ENCODE measurements around the gene CLPTM1L. TPM values are rescaled to one million over a fixed set of nuclear protein-coding genes. Genes with fewer than 3 reads are reported as not detected.
"Not testable (repeated sequence)": the region's sequence is repeated elsewhere in the genome, so short reads cannot be mapped to it uniquely, and the experiment has no call there.

Gene CLPTM1L
- total RNA-seq, 1 donor from 2014 or later = 83.2 TPM

DNA sequence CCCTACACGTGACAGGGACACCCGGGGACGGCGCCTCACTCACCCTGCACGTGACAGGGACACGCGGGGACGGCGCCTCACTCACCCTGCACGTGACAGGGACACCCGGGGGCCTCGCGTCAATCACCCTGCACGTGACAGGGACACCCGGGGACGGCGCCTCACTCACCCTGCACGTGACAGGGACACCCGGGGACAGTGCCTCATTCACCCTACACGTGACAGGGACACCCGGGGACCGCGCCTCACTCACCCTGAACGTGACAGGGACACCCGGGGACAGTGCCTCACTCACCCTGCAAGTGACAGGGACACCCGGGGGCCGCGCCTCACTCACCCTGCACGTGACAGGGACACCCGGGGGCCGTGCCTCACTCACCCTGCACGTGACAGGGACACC, 55.3 kb downstream of the CLPTM1L start:
- DNase-seq (ENCODE audit: low spot score) = not testable (repeated sequence)

DNA sequence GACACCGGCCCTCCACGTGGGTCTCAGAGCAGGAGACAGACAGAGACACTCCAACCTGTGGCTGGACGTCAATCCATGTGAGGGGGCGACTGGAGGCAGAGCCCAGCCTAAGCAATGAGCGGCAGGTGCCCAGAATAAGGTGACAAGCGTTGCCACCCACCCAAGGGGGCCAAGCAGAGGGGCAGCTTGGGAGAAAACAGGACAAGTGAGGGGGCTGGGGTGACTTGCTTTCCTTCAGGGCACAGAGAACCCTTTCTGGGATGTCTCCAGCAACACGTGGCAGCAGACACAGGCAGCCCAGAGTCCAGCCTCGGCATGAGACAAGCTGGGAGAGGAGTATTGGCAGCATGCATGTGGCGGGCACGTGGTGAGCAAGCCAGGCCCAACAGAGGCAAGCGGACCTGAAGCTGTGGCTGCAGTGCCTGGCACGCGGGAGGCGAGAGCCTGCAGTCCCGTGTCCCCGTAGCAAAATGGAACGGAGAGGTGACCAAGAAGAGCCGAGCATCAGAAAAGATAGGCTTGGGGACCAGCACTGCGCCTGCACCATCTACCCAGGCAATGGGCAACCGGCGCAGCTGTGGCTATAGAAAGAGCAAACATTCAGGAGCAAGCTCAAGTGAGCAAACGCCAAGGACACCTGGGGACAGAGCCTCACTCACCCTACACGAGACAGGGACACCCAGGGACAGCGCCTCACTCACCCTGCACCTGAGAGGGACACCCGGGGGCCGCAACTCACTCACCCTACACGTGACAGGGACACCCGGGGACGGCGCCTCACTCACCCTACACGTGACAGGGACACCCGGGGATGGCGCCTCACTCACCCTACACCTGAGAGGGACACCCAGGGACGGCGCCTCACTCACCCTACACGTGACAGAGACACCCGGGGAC, 56.2 kb downstream of the CLPTM1L start:
- no peak for DNase-seq (ENCODE audit: low spot score)

DNA sequence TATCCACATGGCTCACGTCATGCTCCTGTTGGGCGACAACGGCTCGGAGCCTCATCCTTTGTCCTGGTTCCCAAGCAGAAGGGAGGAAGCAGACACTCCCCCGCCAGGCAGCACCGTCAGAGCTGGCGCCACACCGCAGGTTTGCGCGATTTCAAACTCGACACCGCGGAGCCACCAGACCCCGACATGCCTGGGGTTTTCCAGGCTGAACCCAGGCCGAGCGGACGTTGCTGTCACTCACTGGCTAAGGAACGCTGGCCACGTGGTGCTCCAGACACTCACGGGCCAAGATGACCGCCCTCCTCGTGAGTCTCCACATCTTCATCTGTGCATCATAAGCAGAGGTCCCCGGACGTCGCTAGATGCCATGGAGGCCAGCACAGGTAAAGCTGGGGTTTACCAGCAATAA, 59.0 kb downstream of the CLPTM1L start:
- no peak for DNase-seq (ENCODE audit: low spot score)

DNA sequence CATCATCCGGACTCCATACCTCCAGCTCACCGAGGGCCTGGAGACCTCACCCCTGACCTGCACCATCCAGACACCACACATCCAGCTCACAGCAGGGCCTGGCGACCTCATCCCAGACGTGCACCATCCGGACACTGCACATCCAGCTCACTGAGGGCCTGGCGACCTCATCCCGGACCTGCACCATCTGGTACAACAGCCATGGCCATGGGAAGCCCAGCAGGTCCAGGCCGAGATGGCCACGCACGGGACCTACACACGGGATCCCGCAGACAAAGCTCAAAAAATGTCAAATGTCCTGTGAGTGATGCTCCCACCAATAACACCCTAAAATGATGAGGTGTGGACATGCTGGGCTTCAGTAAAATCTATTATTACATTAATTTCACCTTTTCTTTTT, 59.8 kb downstream of the CLPTM1L start:
- no peak for DNase-seq (ENCODE audit: low spot score)

DNA sequence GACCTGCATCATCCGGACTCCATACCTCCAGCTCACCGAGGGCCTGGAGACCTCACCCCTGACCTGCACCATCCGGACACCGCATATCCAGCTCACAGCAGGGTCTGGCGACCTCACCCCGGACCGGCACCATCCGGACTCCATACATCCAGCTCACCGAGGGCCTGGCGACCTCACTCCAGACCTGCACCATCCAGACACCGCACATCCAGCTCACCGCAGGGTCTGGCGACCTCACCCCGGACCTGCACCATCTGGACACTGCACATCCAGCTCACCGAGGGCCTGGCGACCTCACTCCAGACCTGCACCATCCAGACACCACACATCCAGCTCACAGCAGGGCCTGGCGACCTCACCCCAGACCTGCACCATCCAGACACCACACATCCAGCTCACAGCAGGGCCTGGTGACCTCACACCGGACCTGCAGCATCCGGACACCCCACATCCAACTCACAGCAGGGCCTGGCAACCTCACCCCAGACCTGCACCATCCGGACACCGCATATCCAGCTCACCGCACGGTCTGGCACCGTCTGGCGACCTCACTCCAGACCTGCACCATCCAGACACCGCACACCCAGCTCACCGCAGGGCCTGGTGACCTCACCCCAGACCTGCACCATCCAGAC, 60.4 kb downstream of the CLPTM1L start:
- DNase-seq (ENCODE audit: low spot score) = not testable (repeated sequence)

DNA sequence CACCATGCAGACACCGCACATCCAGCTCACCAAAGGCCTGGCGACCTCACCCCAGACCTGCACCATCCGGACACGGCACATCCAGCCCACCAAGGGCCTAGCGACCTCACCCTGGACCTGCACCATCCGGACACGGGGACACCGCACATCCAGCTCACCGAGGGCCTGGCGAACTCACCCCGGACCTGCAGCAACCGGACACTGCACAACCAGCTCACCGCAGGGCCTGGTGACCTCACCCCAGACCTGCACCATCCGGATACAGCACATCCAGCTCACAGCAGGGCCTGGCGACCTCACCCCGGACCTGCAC, 61.2 kb downstream of the CLPTM1L start:
- DNase-seq (ENCODE audit: low spot score) = not testable (repeated sequence)

DNA sequence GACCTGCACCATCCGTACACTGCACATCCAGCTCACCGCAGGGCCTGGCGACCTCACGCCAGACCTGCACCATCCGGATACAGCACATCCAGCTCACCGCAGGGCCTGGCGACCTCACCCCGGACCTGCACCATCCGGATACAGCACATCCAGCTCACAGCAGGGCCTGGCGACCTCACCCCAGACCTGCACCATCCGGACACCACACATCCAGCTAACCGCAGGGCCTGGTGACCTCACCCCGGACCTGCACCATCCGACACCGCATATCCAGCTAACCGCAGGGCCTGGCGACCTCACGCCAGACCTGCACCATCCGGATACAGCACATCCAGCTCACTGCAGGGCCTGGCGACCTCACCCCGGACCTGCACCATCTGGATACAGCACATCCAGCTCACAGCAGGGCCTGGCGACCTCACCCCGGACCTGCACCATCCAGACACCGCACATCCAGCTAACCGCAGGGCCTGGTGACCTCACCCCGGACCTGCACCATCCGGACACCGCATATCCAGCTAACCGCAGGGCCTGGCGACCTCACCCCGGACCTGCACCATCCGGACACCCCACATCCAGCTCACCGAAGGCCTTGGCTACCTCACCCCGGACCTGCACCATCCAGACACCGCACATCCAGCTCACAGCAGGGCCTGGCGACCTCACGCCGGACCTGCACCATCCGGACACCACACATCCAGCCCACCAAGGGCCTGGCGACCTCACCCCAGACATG, 61.7 kb downstream of the CLPTM1L start:
- DNase-seq (ENCODE audit: low spot score) = not testable (repeated sequence)

DNA sequence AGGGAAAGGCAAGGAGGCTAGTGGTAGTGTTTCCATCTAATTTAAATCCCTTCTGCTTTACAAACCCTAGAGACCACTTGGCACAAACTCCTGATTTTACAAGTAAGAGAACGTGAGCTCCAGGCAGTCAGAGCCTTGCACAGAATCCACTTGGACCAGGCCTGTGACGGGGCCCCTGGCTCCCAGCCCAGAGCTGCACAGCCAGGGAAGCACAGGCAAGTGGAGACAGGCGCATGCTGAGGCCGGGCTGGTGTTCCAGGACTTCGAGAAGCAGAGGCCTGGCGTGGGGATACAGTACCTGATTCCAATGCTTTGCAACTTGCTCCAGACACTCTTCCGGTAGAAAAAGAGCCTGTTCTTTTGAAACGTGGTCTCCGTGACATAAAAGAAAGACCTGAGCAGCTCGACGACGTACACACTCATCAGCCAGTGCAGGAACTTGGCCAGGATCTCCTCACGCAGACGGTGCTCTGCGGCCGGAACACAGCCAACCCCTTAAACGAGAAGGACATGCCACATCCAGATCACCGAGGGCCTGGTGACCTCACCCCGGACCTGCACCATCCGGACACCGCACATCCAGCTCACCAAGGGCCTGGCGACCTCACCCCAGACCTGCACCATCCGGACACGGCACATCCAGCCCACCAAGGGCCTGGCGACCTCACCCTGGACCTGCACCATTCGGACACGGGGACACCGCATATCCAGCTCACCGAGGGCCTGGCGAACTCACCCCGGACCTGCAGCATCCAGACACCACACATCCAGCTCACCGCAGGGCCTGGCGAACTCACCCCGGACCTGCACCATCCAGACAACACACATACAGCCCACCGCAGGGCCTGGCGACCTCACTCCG, 62.5 kb downstream of the CLPTM1L start:
- no peak for DNase-seq (ENCODE audit: low spot score)

DNA sequence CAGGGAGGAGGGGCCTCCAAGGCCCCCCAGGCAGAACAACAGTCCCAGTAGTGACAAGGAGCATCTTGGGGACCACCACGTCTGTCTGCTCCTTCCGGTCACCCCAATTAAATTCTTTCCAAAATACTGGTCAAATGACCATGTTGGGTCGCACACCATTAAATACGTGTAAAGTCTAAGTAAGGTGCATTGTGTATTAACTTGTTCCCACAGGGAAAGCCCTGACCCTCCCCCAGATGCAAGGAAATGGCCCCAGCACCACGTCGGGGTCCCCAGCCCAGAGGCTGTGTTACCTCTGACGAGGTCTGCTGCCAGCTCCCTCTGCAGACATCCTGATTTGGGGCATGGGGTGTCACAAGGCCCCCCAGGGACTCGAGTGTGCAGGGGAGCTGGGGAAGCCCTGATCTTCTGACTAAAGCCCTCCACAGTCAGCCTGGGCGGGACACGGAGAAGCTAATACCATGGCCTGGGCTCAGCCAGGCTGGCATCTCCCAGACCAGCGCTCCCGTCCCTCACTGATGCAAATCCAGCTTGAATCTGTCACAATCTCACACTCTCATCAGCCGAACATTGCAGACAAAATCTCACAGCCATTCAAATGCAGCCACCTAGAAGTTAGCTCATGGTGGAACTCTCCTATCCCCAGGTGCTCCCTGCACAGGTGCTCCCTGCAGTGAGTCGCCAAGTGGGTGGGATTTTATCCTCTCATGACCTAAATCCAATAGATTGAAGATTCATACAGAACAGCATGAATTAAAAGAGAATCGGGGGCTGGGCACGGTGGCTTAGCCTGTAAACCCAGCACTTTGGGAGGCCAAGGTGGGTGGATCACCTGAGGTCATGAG, 63.6 kb downstream of the CLPTM1L start:
- no peak for DNase-seq (ENCODE audit: low spot score)

DNA sequence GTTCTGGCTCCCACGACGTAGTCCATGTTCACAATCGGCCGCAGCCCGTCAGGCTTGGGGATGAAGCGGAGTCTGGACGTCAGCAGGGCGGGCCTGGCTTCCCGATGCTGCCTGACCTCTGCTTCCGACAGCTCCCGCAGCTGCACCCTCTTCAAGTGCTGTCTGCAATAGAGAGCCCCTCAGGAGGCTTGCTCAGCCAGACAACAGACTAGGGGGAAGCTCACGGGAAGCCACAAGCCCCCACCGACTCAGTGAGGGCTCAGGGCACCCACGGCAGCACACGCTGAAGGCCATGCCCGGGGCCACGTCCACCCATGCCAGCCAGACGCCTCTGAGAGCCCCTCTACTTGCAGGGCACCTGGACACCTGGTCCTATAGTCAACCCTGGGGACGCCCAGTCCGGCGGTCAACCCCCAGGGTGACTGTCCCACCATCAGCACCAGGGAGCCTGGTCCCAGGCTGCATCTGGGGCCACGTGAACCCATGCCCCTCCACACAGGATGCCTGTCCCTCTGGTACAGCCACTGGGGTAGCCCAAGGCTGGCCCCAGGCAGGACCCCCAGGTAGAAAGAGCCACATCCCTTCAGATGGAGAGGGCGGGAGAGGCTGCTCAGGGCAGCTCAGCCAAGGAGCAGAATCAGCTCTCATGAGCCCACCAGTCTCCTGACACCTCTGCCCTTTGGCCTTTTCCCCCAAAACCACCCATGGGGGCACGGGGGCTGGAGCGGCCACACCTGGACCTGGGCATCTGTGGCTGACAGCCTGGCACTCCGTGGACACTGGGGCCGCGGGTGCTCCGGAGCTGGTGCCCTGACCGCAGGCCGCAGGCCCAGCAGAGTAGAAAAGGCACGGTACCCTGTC, 64.5 kb downstream of the CLPTM1L start:
- no peak for DNase-seq (ENCODE audit: low spot score)

DNA sequence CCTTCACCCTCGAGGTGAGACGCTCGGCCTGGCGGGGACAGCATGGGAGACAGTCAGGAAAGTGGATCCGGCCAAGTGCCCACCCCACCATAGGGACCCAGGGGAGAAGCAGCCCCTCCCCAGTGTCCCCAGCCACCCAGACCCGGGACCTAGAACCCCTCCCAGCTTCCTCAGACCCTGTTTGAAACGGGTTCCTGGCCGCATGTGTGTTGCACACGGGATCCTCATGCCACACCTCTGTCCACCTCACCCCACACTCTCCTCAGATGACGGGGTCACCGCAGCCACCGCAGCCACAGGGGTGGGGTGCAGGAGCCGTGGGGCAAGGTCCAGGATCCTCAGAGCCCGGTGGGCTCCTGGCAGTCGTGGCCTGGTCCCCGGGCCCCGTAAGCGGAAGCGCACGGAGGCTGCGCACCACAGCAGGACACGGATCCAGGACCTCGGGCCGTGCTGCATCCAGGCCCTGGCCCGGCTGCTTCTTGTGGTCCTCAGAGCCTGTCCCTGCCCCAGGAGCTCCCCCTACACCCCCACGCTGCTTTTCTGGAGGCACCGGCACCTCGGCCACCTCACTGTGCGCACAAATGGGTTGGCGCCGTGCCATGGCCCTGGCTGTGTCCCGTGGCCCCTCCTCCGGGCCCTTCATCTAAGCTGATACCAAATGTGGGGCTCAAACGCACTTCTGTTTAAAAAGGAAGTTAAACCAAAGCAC, 65.3 kb downstream of the CLPTM1L start:
- DNase-seq (ENCODE audit: low spot score) = no peak

DNA sequence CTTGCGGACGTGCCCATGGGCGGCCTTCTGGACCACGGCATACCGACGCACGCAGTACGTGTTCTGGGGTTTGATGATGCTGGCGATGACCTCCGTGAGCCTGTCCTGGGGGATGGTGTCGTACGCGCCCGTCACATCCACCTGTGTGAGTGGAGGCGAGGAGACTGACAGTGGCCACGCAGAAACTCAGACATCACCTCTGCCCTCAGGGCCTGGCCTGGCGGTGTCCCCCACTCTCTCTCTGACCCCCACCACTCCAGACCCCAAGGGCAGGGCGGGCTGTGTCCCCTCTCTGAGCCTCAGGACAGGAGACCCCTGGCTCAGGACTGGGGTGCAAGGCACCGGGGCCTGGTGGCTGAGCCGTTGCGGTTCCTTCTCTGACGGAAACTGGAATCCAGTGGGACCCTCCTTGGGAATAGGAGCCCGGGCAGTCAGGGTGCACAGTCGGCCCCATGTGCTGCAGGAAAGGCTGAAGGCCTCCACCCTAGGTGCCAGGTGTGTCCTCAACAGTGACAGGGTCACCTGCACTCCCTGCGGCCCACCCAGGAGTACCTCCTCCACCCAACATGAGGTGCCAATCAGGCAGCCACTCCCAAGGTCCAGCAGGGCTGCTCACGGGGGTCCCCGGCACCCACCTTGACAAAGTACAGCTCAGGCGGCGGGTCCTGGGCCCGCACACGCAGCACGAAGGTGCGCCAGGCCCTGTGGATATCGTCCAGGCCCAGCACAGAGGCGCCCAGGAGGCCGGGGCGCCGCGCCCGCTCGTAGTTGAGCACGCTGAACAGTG, 66.0 kb downstream of the CLPTM1L start:
- DNase-seq (ENCODE audit: low spot score) = no peak

DNA sequence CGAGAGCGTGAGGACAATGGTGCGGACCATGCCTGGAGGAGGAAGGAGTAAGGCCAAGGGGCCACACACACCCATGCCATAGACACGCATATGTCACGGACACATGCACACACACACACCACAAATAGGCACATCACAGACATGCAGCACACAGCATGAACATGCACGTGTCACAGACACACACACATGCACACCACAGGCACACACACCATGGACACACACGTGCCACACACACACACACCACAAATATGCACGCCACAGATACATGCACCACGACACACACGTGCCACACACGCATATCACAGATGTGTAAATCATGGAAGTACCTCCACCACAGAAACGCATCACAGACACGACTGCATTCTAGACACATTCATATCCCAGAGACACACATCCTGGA, 66.7 kb downstream of the CLPTM1L start:
- DNase-seq (ENCODE audit: low spot score) = no peak

DNA sequence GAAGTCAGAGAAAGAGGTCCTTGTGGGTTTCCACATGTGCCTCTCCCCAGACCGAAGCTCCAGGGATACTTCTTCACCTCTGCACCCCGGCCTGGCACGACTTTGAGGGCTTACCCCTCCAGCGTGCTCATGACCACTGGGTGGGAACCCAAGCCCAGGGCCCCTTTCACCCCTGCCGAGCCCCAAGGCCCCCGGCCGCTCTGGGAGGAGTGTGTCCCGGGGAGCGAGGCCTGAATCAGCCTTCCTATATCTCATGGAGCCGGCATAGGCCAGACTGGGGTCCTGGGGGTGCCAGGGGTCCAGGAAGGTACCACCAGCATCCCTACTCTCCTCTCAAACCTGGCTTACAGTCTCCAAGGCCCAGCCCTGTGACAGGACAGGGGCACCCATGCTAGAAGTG, 67.1 kb downstream of the CLPTM1L start:
- DNase-seq (ENCODE audit: low spot score) = no peak

DNA sequence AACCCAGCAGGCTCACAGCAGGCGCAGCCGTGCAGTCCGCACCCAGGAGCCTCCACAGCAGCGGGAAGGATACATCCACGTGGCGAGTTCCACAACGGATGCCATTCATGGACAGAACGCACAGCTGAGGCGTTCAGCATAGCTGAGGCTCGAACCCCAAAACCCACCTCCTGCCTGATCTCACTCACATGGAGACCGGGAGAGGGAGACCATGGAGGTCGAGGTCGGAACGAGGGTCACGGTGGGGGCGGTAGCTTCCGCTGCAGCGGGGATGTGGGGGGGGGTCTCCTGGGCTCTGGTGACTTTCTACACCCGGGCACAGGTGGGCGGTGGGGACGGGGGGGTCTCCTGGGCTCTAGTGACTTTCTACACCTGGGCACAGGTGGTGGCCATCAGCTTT, 67.6 kb downstream of the CLPTM1L start:
- DNase-seq (ENCODE audit: low spot score) = no peak

DNA sequence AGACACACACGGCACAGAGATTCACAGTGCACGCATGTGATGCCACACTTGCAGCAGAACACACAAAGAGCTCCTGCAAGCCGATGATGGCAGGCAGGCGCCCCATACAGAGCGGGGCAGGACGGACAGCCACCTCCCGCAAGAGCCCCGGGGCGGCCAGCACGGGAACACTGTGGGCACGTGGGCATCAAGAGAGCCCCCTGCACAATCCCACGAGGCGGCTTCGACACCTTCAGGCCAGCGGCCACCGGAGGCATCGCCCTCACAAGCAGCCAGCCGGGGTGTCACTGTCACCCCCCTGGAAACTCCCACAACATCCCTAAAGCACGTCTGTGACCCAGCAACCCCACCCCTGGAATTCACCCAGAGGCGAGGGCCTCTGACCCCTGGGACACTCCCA, 68.0 kb downstream of the CLPTM1L start:
- no peak for DNase-seq (ENCODE audit: low spot score)

DNA sequence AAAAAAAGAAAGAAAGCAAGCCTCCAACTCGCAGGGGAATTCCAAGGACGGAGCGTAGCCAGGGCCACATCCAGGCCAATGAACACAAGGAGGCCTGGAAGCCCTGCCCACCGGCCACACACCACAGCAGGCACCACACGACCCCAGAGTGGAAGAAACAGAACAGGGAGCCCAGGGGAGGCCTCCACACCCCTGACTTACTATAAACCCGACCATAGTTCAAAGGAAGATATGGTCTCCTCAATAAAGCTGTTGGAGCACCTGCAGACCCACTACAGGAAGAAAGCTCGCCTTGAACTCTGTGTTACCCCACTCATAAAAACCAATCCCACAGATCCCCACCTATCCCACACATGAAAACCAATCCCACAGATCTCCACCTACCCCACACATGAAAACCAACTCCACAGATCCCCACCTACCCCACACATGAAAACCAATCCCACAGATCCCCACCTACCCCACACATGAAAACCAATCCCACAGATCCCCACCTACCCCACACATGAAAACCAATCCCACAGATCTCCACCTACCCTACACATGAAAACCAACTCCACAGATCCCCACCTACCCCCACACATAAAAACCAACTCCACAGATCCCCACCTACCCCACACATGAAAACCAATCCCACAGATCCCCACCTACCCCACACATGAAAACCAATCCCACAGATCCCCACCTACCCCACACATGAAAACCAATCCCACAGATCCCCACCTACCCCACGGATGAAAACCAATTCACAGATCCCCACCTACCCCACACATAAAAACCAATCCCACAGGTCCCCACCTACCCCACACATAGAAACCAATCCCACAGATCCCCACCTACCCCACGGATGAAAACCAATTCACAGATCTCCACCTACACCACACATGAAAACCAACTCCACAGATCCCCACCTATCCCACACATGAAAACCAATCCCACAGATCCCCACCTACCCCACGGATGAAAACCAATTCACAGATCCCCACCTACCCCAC, 69.2 kb downstream of the CLPTM1L start:
- not testable (repeated sequence) for DNase-seq (ENCODE audit: low spot score)
